Pancreas (tissue), 10 donors: ENCODE results near the gene SOCS1. TPM values are rescaled to one million over a fixed set of nuclear protein-coding genes. Genes with fewer than 3 reads are reported as not detected.

Source experiments
- ATAC-seq, 4 donors: fragments of 200-7000 bp; cut with Tn5 transposase; one replicate each; pipeline versions ENCODE4 v1.8.0 to v1.9.1; 2020; ENCODE audit warnings: mild to moderate bottlenecking in 4 of 4, moderate library complexity in 4 of 4
- DNase-seq, 6 donors: peaks; one replicate each; pipeline ENCODE4 v3.0.0-alpha.2; 2020
- FAIRE-seq: peaks from 2 replicates; lab custom pipeline; 2012; peaks lifted over from hg19 to GRCh38; lab: Jason Lieb, UNC
- H3K27ac ChIP-seq, 4 donors: fragments of 200-600 bp; sonication (generic); 1 replicate in 3 of 4; 2 replicates in 1 of 4; pipeline versions ENCODE4 v1.5.0 to v1.8.0; 2020
- H3K27me3 ChIP-seq, 4 donors: fragments of 200-600 bp; one replicate each; pipeline ENCODE4 v1.8.0; 2021
- H3K36me3 ChIP-seq, 3 donors: fragments of 200-600 bp; sonication (generic) in 1 of 3; one replicate each; pipeline versions ENCODE4 v1.5.0 to v1.8.0; 2020 to 2021
- H3K4me1 ChIP-seq, 3 donors: fragments of 200-600 bp; one replicate each; pipeline ENCODE4 v1.8.0; 2021
- H3K4me3 ChIP-seq, 4 donors: fragments of 200-600 bp; sonication (generic) in 2 of 4; one replicate each; pipeline versions ENCODE4 v1.5.0 to v1.8.0; 2020 to 2021
- H3K9me3 ChIP-seq, 4 donors: fragments of 200-600 bp; one replicate each; pipeline ENCODE4 v1.8.0; 2021
- WGBS, 2 donors: extraction: QIAGEN DNeasy Blood & Tissue Kit; methylation state at CpG; one replicate each; pipeline ENCODE4 v1.1.7; 2013; 5-methylcytosine and 5-hydroxymethylcytosine counted together
- intact Hi-C, 3 donors: fragments of 100-400 bp; cut with DNase I; formaldehyde crosslinking; loops; one replicate each; pipeline versions ENCODE4 v1.11.1 to v1.14.2; 2022
- polyA plus RNA-seq, 2 donors: library from polyadenylated mRNA; stranded (reverse); fragments of 200-250 nt; gene quantifications; one replicate each; pipeline ENCODE4 v1.2.3, GENCODE V29; 2013
- total RNA-seq, 6 donors: library from RNA; stranded (reverse); fragmentation: NEBNext Ultra II Directional in 4 of 6; extraction: Animal tissue kit (Norgen Biotek cat#: 25700) in 4 of 6; gene quantifications; one replicate each; pipeline versions ENCODE4 v1.2.1 to v1.2.4, GENCODE V29; 2021 to 2023
- TF ChIP-seq, protein P1 (sequence below), 4 donors: fragments of 200-600 bp; sonication (generic) in 3 of 4; IDR thresholded peaks; one replicate each; pipeline versions ENCODE4 v1.5.0 to v1.8.0; 2021; ENCODE audit warnings: antibody characterized with exemption in 4 of 4
- donor health status: healthy with polysubstance abuse.
- donor health status: DM: no; HTN: no; CAD: no; lungs with moderate emphysema.
- donor health status: DM: no; HTN: no; CAD: no.
- donor health status: control.
- donor health status: control.
- donor health status: Bipolar disorder and iron deficiency.
- donor health status: DM: yes; HTN: yes; CAD: no.
- donor health status: DM: no; HTN: no; CAD: no.
- donor health status: DM: no; HTN: no; CAD: no.
- donor health status: DM: yes; HTN: yes; CAD: no.

Gene SOCS1
- total and polyA plus RNA-seq, 8 donors: 1.3 to 7.9 (median 2.0) TPM

DNA sequence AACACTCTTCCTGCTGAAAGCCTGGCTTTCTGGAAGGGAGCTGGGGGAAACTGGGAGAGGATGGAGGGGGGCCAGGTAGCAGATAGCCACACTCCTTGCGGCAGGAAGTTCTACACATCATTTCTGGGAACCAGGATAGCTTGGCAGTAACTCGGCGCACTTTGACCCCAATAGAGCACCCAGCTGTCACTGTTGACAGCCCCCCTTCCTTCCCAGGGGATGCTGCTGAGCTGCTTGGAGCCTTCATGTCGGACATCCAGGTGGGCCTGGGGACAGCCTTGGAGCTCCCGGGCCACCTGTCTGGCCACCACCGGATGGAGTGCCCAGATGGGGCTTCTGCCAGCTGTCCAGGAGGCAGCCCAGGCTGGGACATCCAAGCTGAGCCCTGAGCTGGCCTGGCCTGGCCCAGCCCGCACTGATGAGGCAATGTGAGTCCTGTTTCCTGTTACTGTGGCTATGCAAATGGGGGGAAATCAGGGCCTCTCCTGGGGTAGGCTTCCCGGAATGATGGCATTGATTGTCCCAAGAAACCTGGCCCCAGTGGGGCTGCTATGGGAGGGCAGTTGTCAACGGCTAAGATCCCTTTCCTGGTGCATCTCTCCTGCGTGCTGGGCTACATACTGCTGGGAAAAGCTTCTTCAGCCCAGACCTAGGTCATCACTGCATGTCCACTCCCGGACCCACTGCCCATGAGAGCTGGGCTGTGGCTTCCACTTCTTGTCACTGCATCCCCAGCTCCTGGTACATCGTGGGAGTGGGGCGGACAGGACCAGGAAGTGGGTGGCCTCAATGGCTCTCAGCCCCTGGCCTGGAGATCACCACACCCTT is 50.0 kb downstream of the SOCS1 start:
- H3K27ac ChIP-seq: peak overlapping the region in 1 of 4 donors; percentile 39
- no peak overlapping the region for H3K4me3 ChIP-seq
- no peaks in the 10 kb centered on the region for H3K9me3 ChIP-seq
- FAIRE-seq (no peak), ATAC-seq (peak in 3 of 4 donors; percentile 52 to 79 (median 66)), DNase-seq (peak in 1 of 6 donors; percentile 68)
- TF ChIP-seq, protein P1, sequence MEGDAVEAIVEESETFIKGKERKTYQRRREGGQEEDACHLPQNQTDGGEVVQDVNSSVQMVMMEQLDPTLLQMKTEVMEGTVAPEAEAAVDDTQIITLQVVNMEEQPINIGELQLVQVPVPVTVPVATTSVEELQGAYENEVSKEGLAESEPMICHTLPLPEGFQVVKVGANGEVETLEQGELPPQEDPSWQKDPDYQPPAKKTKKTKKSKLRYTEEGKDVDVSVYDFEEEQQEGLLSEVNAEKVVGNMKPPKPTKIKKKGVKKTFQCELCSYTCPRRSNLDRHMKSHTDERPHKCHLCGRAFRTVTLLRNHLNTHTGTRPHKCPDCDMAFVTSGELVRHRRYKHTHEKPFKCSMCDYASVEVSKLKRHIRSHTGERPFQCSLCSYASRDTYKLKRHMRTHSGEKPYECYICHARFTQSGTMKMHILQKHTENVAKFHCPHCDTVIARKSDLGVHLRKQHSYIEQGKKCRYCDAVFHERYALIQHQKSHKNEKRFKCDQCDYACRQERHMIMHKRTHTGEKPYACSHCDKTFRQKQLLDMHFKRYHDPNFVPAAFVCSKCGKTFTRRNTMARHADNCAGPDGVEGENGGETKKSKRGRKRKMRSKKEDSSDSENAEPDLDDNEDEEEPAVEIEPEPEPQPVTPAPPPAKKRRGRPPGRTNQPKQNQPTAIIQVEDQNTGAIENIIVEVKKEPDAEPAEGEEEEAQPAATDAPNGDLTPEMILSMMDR (IDR thresholded peaks at IDR 0.05): no peak
- WGBS, 2 donors: 39% methylated on average over 13 of the region's 13 CpGs
- H3K4me1 ChIP-seq: peaks cover 0 to 2% (median 0%) of the 10 kb centered on the region in 3 donors
- no peaks in the 10 kb centered on the region for H3K27me3 ChIP-seq
- no peaks in the 10 kb centered on the region for H3K36me3 ChIP-seq
- intact Hi-C loops: no loop called here

DNA sequence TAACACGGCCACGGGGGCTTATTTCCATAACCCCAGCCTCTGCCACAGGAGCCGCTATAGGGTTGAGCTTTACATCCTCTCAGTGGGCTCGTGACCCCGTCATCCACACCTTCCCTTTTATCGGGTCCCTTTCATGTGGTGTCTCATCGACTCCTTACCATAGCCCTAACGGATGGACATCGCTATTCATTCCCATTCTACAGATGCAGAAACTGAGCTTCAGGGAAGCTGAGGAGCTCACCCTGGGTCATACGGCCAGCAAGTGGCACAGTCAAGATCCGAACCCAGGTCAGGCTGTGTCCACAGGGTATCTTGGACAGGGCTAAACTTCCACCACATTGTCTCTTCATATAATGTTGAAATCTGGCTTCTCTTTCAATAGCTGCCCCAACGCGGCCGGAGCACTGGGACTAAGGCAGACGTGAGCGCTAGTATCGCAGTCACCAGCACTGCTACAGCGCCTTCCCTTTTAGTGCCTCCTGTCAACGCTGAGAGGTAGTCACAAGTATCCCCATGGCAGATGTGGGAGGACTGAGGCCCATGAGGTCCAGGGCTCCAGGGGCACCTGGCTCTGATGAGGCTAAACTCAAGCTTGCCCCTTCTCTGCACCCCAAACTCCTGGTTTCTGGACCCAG is 50.8 kb downstream of the SOCS1 start:
- Histone ChIP-seq H3K36me3 (no peaks in the 10 kb centered on the region), H3K27me3 (no peaks in the 10 kb centered on the region), H3K4me1 (peaks cover 0 to 2% (median 0%) of the 10 kb centered on the region in 3 donors), H3K9me3 (no peaks in the 10 kb centered on the region), H3K4me3 (no peak overlapping the region), H3K27ac (no peak overlapping the region)
- DNase-seq (no peak), ATAC-seq (peak in 1 of 4 donors; percentile 5), FAIRE-seq (no peak)
- WGBS, 2 donors: 69 to 76% methylated on average over 19 of the region's 19 CpGs
- TF ChIP-seq, protein P1 (IDR thresholded peaks at IDR 0.05): no peak
- intact Hi-C loops: no loop called here

DNA sequence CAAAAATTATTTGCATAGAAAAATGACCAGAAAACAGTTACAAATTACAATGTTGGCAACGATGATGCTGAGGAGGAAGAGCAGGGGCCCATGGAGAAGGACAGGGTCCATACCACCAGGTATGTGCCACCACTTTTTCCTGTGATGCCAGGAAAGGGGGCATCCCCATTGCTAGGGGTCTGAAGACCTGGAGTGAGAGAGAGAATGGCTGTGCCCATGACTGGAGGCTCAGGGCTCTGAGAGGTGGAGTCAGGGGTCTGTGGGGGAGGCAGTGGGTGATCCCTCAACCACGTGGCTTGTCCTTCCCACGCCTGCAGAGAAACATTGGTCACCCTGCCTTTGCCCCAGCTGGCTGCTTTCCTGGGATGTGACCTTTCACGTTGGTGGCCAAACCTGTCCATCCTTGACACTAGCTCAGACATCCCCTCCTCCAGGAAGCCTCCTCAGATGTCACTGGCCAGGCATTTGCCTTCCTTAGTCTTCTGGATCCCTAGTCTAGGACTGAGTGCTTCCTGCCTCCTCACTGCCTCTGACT is 51.4 kb downstream of the SOCS1 start:
- no peaks in the 10 kb centered on the region for H3K36me3 ChIP-seq
- H3K27ac ChIP-seq: no peak overlapping the region
- no peak for DNase-seq
- 31 to 42% methylated on average over 4 of the region's 4 CpGs for WGBS, 2 donors
- intact Hi-C loops: no loop called here
- no peaks in the 10 kb centered on the region for H3K9me3 ChIP-seq
- TF ChIP-seq, protein P1 (IDR thresholded peaks at IDR 0.05): no peak
- H3K4me3 ChIP-seq: no peak overlapping the region
- H3K27me3 ChIP-seq: no peaks in the 10 kb centered on the region
- no peak for ATAC-seq
- peaks cover 0 to 2% (median 0%) of the 10 kb centered on the region in 3 donors for H3K4me1 ChIP-seq
- no peak for FAIRE-seq

Other genes starting within 250 kb of the SOCS1 start
- not detected for gene TNP2, start 13.1 kb upstream of the SOCS1 start, total RNA-seq
- not detected for gene TNP2, start 13.1 kb upstream of the SOCS1 start, polyA plus RNA-seq
- not detected for gene PRM3, start 17.4 kb upstream of the SOCS1 start, total RNA-seq
- not detected for gene PRM3, start 17.4 kb upstream of the SOCS1 start, polyA plus RNA-seq
- not detected for gene PRM2, start 20.3 kb upstream of the SOCS1 start, total RNA-seq
- not detected for gene PRM2, start 20.3 kb upstream of the SOCS1 start, polyA plus RNA-seq
- gene PRM1, start 25.1 kb upstream of the SOCS1 start, total RNA-seq: not detected
- gene PRM1, start 25.1 kb upstream of the SOCS1 start, polyA plus RNA-seq: not detected
- 1 to 10 TPM in 4 of 6 donors, under 1 TPM in 2; 0.35 to 3.2 (median 1.2) TPM for gene RMI2, start 89.3 kb upstream of the SOCS1 start, total RNA-seq
- gene RMI2, start 89.3 kb upstream of the SOCS1 start, polyA plus RNA-seq: 1 to 10 TPM in 1 of 2 donors, under 1 TPM in 1; 0.65 to 1.5 TPM